ENCODE measurements around the gene GPR137.

GPR137 gene

GRCh38 chr11:64263947-64264317 is 21.7 kb upstream of the GPR137 start:
- no peak overlapping the region for H3K4me3 ChIP-seq (replicated peaks in 1 of 2; ENCODE audit: low read depth in 2 of 2, low read length in 2 of 2)
- no peak for TF ChIP-seq CTCF (IDR thresholded peaks at IDR 0.05; ENCODE audit: low read depth, low read length)
- no peak for DNase-seq (ENCODE audit: low read depth in 2 of 2)

- no peak for TF ChIP-seq CTCF (IDR thresholded peaks at IDR 0.05; ENCODE audit: low read depth, low read length)
- H3K4me3 ChIP-seq (replicated peaks in 1 of 2; ENCODE audit: low read depth in 2 of 2, low read length in 2 of 2), result no peak overlapping the region
- DNase-seq (ENCODE audit: low read depth in 2 of 2), result no peak
Observed at GRCh38 chr11:64264371-64264852, 21.2 kb upstream of the GPR137 start.

DNA sequence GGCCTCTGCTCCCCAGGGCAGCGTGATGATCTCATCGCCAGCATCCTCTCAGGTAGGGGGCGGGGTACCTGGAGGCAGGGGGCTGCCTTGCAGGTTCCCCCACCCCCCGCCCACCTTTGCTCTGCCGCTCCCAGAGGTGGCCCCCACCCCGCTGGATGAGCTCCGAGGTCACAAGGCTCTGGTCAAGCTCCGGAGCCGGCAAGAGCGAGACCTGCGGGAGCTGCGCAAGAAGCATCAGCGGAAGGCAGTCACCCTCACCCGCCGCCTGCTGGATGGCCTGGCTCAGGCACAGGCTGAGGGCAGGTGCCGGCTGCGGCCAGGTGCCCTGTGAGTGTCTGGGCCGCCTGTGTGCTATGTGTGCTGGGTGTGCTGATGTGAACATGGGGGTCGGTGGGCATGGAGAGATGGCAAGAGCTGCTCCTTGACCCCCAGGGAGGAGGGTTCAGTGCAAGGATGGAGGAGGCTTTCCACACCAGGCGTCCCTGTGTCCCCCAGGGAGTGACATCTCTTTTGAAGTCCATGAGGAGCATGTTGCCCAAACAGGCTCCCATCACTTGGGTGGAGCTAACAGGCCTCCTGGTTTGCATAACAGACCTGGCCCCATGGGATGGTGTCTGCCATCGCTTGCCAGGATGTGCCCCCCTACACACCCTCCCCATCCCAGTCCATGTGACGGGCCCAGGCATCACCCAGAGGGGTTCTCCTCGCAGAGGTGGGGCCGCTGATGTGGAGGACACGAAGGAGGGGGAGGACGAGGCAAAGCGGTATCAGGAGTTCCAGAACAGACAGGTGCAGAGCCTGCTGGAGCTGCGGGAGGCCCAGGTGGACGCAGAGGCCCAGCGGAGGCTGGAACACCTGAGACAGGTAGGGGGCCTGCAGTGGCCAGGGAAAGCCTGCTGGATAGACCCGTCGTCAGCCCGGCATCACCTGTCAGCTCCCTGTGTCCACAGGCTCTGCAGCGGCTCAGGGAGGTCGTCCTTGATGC is 20.2 kb upstream of the GPR137 start:
- TF ChIP-seq CTCF (IDR thresholded peaks at IDR 0.05; ENCODE audit: low read depth, low read length), result no peak
- DNase-seq (ENCODE audit: low read depth in 2 of 2), result no peak
- no peak overlapping the region for H3K4me3 ChIP-seq (replicated peaks in 1 of 2; ENCODE audit: low read depth in 2 of 2, low read length in 2 of 2)

DNA sequence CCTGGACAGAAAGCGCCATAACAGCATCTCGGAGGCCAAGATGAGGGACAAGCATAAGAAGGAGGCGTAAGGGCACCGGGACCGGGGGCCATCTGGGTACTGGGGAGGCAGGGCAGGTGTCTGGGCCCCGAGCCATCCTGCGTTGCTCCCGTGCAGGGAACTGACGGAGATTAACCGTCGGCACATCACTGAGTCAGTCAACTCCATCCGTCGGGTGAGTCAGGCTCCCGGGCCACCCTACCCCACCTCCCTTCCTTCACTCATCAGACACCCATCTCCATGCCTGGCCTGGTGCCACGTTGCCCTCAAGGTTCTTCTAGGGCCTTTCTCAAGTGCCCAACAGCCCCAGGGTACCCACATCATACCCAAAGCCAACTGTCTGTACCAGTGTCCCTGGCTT is 19.3 kb upstream of the GPR137 start:
- TF ChIP-seq CTCF (IDR thresholded peaks at IDR 0.05; ENCODE audit: low read depth, low read length), result no peak
- peak in 1 of 2 donors; percentile 64 for DNase-seq (ENCODE audit: low read depth in 2 of 2)
- H3K4me3 ChIP-seq (replicated peaks in 1 of 2; ENCODE audit: low read depth in 2 of 2, low read length in 2 of 2), result no peak overlapping the region

- peak in 1 of 2 donors; percentile 58 for DNase-seq (ENCODE audit: low read depth in 2 of 2)
- H3K4me3 ChIP-seq (replicated peaks in 1 of 2; ENCODE audit: low read depth in 2 of 2, low read length in 2 of 2), result no peak overlapping the region
- no peak for TF ChIP-seq CTCF (IDR thresholded peaks at IDR 0.05; ENCODE audit: low read depth, low read length)
Observed at GRCh38 chr11:64267207-64267945, 18.3 kb upstream of the GPR137 start.

GRCh38 chr11:64268025-64268892 is 17.4 kb upstream of the GPR137 start:
- DNase-seq (ENCODE audit: low read depth in 2 of 2), result peak; percentile 29 to 93
- H3K4me3 ChIP-seq (replicated peaks in 1 of 2; ENCODE audit: low read depth in 2 of 2, low read length in 2 of 2), result peak overlapping the region in 1 of 2 donors; percentile 56

More at GRCh38 chr11:64268025-64268892, 17.4 kb upstream of the GPR137 start:
- TF ChIP-seq CTCF (IDR thresholded peaks at IDR 0.05; ENCODE audit: low read depth, low read length), result no peak
